BLaER1 (cell line): ENCODE data around the gene LRRC8D.
A peak's percentile ranks its signal among the peaks of the same experiment; 100 is the strongest.

ENCODE experiments used
- H3K27ac ChIP-seq: shearing (Covaris generic); formaldehyde crosslinking; 2 replicates; pipeline ENCODE4 v1.8.1; 2022
- H3K27me3 ChIP-seq: shearing (Covaris generic); formaldehyde crosslinking; 2 replicates; pipeline ENCODE4 v1.8.1; 2022
- H3K36me3 ChIP-seq: shearing (Covaris generic); formaldehyde crosslinking; 2 replicates; pipeline ENCODE4 v1.8.1; 2022
- H3K4me1 ChIP-seq: shearing (Covaris generic); formaldehyde crosslinking; 2 replicates; pipeline ENCODE4 v1.8.1; 2022
- H3K4me2 ChIP-seq: shearing (Covaris generic); formaldehyde crosslinking; 2 replicates; pipeline ENCODE4 v1.8.1; 2022
- H3K4me3 ChIP-seq: shearing (Covaris generic); formaldehyde crosslinking; 2 replicates; pipeline ENCODE4 v1.8.1; 2022
- H3K9ac ChIP-seq: shearing (Covaris generic); formaldehyde crosslinking; 2 replicates; pipeline ENCODE4 v1.8.1; 2022
- H3K9me3 ChIP-seq: shearing (Covaris generic); formaldehyde crosslinking; 2 replicates; pipeline ENCODE4 v1.8.1; 2022
- H4K20me1 ChIP-seq: shearing (Covaris generic); formaldehyde crosslinking; 2 replicates; pipeline ENCODE4 v1.8.1; 2022
- Cebpa-rat ChIP-seq: shearing (Covaris generic); IDR thresholded peaks from 2 replicates; pipeline ENCODE4 v1.8.1; 2022

The LRRC8D gene

GRCh38 chr1:89950703-89951102 lies 129.9 kb downstream of the LRRC8D start:
- Histone ChIP-seq H4K20me1 (no peaks in the 10 kb centered on the region), H3K36me3 (peaks cover 11% of the 10 kb centered on the region; the same call in 1 of the 2 replicates), H3K4me1 (peaks cover 58% of the 10 kb centered on the region), H3K27ac (no peak overlapping the region), H3K4me2 (peak overlapping the region; percentile 41), H3K27me3 (no peaks in the 10 kb centered on the region), H3K9me3 (peaks cover 17% of the 10 kb centered on the region), H3K4me3 (no peak overlapping the region), H3K9ac (no peak overlapping the region)
- no peak for TF ChIP-seq Cebpa-rat

DNA sequence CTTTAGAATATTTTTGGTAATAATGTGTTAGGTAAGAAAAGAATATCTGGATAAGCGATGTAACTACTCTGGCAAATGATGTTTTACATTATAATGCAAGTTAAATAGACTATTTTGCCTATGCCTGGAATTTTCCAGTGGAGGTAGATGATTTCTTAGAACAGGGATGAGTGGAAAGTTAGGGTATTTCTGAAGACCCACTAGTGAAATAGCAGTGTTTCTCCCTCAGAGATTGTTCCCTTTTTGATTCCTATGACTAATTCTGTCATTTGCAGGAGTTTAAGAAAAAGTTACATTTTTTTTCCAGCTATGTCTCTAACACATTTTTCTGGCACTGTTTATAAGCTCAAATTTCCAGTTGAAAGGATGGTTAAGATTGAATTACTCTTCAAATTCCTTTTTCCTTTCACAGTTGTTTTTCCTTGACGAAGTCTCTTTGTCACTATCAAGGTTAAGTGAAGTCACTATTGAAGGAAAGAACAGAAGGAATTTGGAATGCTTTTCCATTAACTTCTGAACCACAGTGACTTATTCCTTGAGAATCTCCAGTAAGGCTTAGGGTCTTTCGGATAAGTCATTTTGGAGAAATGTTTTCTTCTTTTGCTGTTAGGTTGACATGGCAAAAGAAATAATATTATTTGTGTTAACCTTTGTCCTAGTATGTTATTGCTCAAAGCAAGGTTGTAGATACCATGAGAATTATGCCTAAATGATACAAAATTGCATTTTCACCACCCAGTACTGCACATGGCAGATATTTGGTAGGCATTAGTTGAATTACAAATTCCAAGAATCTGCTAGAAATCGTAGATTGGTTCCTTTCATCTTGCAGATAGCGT lies 131.2 kb downstream of the LRRC8D start:
- no peak overlapping the region for H3K9ac ChIP-seq
- peak overlapping the region; percentile 71 for H3K4me2 ChIP-seq
- TF ChIP-seq Cebpa-rat = no peak
- H4K20me1 ChIP-seq = no peaks in the 10 kb centered on the region
- H3K27me3 ChIP-seq = no peaks in the 10 kb centered on the region
- no peak overlapping the region for H3K4me3 ChIP-seq
- H3K4me1 ChIP-seq = peaks cover 71% of the 10 kb centered on the region
- peaks cover 11% of the 10 kb centered on the region; the same call in 1 of the 2 replicates for H3K36me3 ChIP-seq
- no peak overlapping the region for H3K27ac ChIP-seq
- peaks cover 21% of the 10 kb centered on the region for H3K9me3 ChIP-seq

- H3K27ac ChIP-seq = peak overlapping the region; percentile 80
- H3K36me3 ChIP-seq = peaks cover 11% of the 10 kb centered on the region; the same call in 1 of the 2 replicates
- no peak for TF ChIP-seq Cebpa-rat
- peak overlapping the region; percentile 71 for H3K4me2 ChIP-seq
- H4K20me1 ChIP-seq = no peaks in the 10 kb centered on the region
- H3K4me3 ChIP-seq = no peak overlapping the region
- H3K9me3 ChIP-seq = peaks cover 21% of the 10 kb centered on the region
- peaks cover 78% of the 10 kb centered on the region for H3K4me1 ChIP-seq
- H3K27me3 ChIP-seq = no peaks in the 10 kb centered on the region
- H3K9ac ChIP-seq = no peak overlapping the region
Measured at GRCh38 chr1:89952605-89953130, 131.8 kb downstream of the LRRC8D start.

GRCh38 chr1:89953131-89953626 lies 132.3 kb downstream of the LRRC8D start:
- peaks cover 21% of the 10 kb centered on the region for H3K9me3 ChIP-seq
- H4K20me1 ChIP-seq = no peaks in the 10 kb centered on the region
- H3K27me3 ChIP-seq = no peaks in the 10 kb centered on the region
- peak overlapping the region; percentile 80 for H3K27ac ChIP-seq
- H3K4me2 ChIP-seq = peak overlapping the region; percentile 71
- no peak overlapping the region for H3K4me3 ChIP-seq
- TF ChIP-seq Cebpa-rat = no peak
- H3K36me3 ChIP-seq = peaks cover 11% of the 10 kb centered on the region; the same call in 1 of the 2 replicates
- H3K4me1 ChIP-seq = peaks cover 83% of the 10 kb centered on the region
- no peak overlapping the region for H3K9ac ChIP-seq

- H3K4me3 ChIP-seq = peak overlapping the region; percentile 29
- no peaks in the 10 kb centered on the region for H4K20me1 ChIP-seq
- TF ChIP-seq Cebpa-rat = no peak
- H3K9me3 ChIP-seq = peaks cover 28% of the 10 kb centered on the region
- peaks cover 11% of the 10 kb centered on the region; the same call in 1 of the 2 replicates for H3K36me3 ChIP-seq
- no peaks in the 10 kb centered on the region for H3K27me3 ChIP-seq
- H3K9ac ChIP-seq = no peak overlapping the region; the same call in 1 of the 2 replicates
- peak overlapping the region; percentile 71 for H3K4me2 ChIP-seq
- peaks cover 90% of the 10 kb centered on the region for H3K4me1 ChIP-seq
- peak overlapping the region; percentile 80 for H3K27ac ChIP-seq
Measured at GRCh38 chr1:89953929-89954328, 133.1 kb downstream of the LRRC8D start.

DNA sequence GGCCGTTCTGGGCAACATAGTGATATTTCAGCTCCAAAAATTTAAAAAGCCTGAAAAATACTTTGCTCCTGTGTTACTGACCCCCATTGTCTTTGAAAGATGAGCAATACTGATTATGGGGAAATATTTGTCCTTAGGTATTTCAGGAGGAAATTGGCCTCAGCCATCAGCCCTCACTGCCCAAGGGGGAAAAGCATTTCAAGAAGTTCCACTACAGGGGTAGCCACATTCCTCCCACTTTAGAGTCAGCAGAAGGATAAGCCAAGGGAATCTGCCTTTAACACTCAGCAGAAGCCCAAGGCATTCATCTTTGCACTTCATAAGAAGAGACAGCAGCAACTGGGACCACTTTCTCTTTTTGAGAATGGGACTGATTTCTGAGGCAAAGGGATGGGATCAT lies 133.6 kb downstream of the LRRC8D start:
- no peak for TF ChIP-seq Cebpa-rat
- Histone ChIP-seq H3K4me2 (peak overlapping the region; percentile 71), H3K4me1 (peaks cover 95% of the 10 kb centered on the region), H3K9me3 (peaks cover 33% of the 10 kb centered on the region), H4K20me1 (no peaks in the 10 kb centered on the region), H3K27me3 (no peaks in the 10 kb centered on the region), H3K9ac (no peak overlapping the region), H3K27ac (peak overlapping the region; percentile 80), H3K36me3 (peaks cover 14% of the 10 kb centered on the region; the same call in 1 of the 2 replicates), H3K4me3 (peak overlapping the region; percentile 29; the same call in 1 of the 2 replicates)

DNA sequence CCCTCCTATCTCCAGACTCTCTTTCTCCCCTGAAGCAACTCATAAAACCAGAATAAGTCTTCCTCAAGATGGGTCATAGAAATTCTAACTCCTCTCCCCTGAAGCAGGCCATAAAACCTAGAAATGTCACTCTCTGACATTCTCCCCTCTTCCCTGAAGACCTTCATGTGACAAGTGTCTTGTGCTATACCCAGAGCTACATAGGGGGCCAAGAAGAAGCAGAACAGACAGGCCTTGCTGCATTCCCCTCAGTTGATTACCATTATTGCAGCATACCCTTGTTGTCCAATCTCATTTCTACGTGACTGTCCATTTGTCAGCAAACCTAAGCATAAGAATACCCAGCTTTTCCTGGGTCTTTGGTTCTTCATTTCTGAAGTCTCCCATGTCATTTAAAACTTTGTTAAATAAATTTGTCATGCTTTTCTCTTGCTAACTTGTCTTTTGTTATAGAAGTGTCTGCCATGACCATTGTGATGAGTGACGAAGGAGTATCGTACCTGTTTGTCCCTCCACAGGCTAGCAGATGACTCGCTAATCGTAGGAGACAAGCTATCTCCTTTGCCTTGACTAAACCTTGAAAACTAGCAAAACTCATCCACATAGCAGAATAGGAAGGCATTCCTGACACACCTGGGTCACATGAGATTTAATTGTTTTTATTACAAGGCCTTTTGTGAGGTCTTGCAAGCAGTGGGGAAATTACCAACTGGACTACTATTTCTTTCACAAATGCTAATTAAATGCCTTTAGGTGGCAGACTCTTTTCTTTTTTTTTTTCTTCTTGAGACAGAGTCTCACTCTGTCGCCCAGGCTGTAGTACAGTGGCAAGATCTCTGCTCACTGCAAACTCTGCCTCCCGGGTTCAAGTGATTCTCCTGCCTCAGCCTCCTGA lies 134.7 kb downstream of the LRRC8D start:
- H3K27me3 ChIP-seq = no peaks in the 10 kb centered on the region
- peaks cover 92% of the 10 kb centered on the region for H3K4me1 ChIP-seq
- TF ChIP-seq Cebpa-rat = no peak
- H3K27ac ChIP-seq = peak overlapping the region; percentile 80
- no peak overlapping the region for H3K4me3 ChIP-seq
- H3K4me2 ChIP-seq = peak overlapping the region; percentile 71; the same call in 1 of the 2 replicates
- no peak overlapping the region for H3K9ac ChIP-seq
- peaks cover 20% of the 10 kb centered on the region; the same call in 1 of the 2 replicates for H3K36me3 ChIP-seq
- H3K9me3 ChIP-seq = peaks cover 45% of the 10 kb centered on the region
- no peaks in the 10 kb centered on the region for H4K20me1 ChIP-seq

- Histone ChIP-seq H3K36me3 (peaks cover 20% of the 10 kb centered on the region; the same call in 1 of the 2 replicates), H3K27ac (peak overlapping the region; percentile 80), H3K4me3 (no peak overlapping the region), H3K9me3 (peaks cover 45% of the 10 kb centered on the region), H3K4me2 (peak overlapping the region; percentile 71), H4K20me1 (no peaks in the 10 kb centered on the region), H3K4me1 (peaks cover 83% of the 10 kb centered on the region), H3K9ac (peak overlapping the region; percentile 36; the same call in 1 of the 2 replicates), H3K27me3 (no peaks in the 10 kb centered on the region)
- no peak for TF ChIP-seq Cebpa-rat
Measured at GRCh38 chr1:89957107-89957506, 136.3 kb downstream of the LRRC8D start.
